HUDEP-2 (cell line): Measurements from ENCODE around the gene LGALSL.
"Not testable (repeated sequence)": the region's sequence is repeated elsewhere in the genome, so short reads cannot be mapped to it uniquely, and the experiment has no call there.

Experiments used
- DNase-seq, 76 experiments: peaks; one replicate each; lab custom pipeline; 2025; ENCODE audit not compliant: unreplicated experiment in 76 of 76; lab: John Stamatoyannopoulos, UW

The LGALSL gene

DNA sequence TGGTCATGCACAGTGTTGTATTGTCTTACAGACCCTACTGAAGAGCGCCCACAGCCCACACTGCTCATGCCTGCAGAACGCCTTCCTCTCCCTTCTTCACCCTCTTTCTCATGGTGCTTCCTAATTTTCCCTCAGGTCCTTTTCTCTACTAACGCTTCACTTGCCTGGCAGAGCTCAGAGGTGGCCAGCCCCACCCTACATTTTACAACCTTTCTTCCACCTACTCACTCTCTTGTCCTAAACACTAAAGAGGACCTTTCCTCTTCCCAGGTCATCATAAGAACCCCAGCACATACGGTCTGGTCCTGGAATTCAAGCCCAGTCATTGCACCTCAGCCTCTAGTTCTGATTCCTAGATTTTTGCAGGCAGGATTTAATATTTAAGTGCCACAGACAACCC lies 11.7 kb upstream of the LGALSL start:
- no peak for DNase-seq

GRCh38 chr2:64442801-64443429 lies 11.0 kb upstream of the LGALSL start:
- DNase-seq: no peak

DNA sequence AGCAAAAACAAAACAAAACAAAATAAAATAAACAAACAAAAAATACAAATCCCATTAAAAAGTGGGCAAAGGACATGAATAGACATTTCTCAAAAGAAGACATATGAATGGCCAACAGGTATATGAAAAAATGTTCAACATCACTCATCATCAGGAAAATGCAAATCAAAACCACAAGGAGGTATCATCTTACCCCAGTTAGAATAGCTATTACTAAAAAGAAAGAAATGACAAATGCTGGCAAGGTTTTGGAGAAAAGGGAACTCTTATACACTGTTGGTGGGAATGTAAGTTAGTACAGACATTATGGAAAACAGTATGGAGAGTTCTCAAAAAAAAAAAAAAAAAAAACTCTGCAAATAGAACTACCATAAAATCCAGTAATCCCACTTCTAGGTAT lies 8.0 kb upstream of the LGALSL start:
- DNase-seq: not testable (repeated sequence)

DNA sequence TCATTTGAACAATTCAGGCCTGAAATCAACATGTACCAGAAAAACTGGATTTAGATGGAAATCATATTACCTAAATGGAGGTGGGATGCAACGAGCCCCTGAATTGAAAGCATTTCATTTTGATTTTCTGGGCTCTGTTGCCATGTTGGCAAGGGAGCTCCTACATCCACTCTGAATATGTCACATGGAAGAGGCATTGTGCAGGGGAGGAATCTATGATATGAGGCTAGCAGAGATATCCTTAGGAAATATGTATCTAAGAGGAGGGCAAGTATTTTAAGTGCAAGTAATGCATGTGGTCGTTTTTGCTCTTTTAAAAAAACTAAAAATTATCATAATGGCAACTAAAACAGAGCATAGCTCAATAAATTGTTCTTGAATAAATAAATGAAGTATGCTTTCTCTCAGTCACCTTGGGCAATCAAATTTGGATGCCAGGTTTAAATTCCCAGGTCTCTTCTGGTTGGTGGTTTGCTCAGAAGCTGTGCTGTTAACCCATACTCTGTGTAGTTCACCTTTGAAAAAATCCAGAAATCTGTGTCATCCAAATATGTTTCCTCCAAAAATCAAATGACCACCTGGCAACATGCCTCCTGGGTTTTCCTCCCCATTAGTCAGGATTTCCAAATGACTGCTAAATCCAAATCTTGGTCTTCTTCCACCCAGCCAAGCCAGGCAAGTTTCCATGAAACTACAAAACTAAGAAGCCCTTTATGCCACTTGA lies 6.5 kb upstream of the LGALSL start:
- no peak for DNase-seq

GRCh38 chr2:64448041-64448426 lies 5.9 kb upstream of the LGALSL start:
- DNase-seq: no peak

DNA sequence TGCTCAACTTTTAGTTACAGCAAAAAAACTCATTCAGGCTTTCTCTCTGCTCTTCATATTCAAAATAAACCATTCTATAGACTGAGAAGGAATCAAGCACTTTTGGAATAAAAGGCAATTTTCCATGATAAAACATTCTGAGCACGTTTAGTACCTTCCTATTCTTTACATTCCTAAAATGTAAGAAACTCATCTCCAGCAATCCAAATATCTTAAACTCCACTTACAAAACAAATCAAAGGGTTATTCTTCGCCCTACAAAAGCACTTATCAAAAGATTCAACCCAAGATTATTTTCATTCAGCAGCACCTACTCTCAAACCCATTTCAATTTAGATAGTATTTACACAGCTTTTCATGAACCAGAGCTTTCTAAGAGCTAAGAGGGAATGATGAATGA lies 2.9 kb upstream of the LGALSL start:
- no peak for DNase-seq

GRCh38 chr2:64454386-64455332 lies 697 bp downstream of the LGALSL start:
- DNase-seq: peak in 3 of 76 experiments; percentile 2 to 24 (median 3)

GRCh38 chr2:64455545-64455944 lies 1.6 kb downstream of the LGALSL start:
- DNase-seq: no peak

DNA sequence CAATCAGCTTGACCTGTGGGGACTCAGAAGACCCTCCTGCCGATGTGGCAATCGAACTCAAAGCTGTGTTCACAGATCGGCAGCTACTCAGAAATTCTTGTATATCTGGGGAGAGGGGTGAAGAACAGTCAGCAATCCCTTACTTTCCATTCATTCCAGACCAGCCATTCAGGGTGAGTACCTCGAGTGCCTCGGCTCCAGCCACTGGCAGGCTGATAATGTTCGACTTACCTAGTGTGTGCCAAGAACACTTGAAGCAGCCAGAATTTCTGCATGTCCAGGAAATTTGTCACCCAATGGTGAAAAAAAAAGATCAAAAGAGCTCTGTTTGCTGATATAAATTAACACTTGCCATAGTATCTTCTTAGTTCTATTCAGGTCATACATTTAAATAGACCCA lies 2.3 kb downstream of the LGALSL start:
- no peak for DNase-seq

GRCh38 chr2:64457524-64457923 lies 3.6 kb downstream of the LGALSL start:
- DNase-seq: peak in 1 of 76 experiments; percentile 5

GRCh38 chr2:64459575-64459974 lies 5.6 kb downstream of the LGALSL start:
- DNase-seq: no peak

DNA sequence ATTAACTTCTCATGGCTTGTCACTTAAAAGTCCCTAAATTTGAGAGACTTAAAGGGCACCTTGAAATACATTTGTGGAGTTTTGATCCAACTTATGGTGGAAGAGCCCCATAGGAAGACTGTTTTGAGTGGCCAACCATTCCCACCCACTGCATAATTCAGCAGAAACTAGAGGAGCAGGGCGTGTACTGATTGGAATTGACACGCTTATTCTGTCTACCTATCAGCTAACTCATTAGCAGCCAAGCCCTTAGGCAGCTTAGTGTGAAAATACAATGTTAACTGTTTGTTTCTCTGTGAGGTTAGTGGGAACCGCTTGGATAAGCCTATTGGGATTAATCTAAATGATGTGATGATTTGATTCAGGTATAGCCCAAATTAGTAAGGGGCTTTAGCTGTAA lies 6.4 kb downstream of the LGALSL start:
- no peak for DNase-seq

DNA sequence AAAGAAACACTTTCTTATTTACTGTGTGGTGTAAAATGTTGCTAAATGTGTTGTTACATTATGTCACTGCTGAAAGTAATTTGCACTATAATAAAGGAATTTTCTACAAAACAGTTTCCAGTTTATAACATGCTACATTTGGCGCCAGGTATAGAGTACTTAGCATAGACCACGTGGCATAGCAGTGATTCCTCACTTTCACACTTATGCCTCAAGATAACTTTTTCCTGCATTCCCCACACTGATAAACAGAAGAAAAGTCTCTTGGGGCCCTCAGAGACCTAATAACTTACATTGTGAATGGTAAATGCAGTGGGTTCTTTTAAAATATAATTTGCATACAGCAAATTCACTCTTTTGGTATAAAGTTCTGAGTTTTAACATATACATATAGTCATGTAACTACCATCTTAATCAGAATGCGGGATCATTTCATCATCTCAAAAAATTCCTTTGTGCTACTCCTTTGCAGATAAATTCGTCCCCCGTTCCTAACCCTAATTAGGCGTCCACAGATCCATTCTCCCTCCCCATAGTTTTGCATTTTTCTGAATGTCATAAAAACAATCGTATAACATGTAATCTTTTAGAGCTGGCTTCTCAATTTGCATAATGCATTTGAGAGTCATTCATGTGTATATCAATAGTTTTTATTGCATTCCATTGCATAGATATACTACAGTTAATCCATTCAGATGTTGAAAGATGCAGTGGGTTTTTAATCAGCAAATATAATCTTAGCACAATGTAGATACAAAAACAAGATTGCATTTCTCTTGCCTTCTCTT lies 7.5 kb downstream of the LGALSL start:
- no peak for DNase-seq

DNA sequence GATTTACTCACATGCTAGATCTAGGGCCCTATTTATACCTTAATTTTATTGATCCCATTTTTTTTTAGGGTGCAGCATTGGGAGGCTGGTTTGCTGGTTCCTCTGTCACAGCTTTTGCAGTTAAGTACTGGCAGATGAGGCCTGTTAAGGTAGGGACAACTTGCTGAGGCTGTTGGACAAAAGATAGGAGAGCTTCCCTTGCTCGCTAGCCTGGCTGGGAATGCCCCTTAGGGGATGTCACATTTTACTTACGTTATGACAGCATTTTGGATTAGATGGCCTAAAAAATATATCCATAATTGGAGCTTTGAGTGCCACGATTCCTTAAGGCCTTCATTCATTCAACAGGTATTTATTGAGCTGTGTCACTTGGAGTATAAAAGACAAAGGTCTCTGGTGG lies 8.2 kb downstream of the LGALSL start:
- no peak for DNase-seq

- no peak for DNase-seq
Measured at GRCh38 chr2:64462940-64463700, 9.2 kb downstream of the LGALSL start.

- DNase-seq: no peak
Measured at GRCh38 chr2:64463781-64464180, 9.8 kb downstream of the LGALSL start.

GRCh38 chr2:64466478-64467085 lies 12.6 kb downstream of the LGALSL start:
- DNase-seq: no peak

DNA sequence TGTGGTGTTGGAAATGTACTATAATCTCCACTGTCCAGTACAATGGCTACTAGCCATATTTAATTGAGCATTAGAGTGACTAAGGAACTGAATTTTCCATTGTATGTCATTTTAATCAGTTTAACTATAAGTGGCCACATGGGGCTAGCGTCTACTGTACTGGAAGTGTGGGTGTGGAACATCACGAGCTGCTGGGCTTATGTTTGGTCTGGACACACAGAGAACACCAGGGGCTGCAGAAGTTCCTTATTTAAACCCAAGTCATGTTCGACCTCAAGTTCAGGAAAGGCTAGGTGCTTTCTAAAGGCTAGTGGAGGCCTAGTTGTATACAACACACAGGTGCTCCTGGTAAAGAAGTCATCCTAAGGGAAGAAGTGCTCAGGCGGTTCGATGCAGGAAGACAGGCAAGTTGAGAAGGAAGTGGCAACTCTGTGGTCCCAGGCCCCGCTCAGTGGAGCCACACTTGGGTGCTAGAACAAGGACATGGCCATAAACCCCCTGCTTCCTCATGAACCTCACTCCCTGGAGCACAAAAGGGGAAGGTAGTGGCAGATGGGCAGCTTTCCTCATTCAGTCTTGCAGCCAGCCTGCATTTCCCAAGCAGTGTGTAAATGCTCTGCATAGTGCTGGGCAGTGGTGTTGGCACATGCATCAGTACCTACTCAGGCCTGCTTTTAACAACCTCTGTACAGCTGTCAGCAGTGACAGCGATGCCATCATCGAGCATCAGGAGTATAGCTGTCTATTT lies 13.3 kb downstream of the LGALSL start:
- DNase-seq: no peak

DNA sequence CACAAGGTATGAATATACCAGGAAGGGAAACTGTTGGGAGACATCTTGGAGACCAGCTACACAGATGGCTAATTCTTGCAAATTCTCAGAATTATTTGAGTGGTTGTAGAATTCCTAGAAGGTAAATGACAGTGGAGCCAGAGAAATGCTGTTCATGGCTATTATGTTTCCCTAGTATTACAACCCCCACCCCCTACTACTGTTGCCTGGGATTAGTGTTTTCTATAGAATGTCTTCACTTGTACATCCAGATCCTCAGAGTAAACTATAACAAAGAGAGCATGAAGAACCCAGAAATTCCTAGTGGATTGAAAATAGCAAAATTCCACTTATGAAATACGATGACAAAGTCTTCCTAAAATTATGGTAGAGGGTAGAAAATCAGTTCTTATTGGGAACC lies 15.3 kb downstream of the LGALSL start:
- DNase-seq: no peak
